HCT116 (cell line): ENCODE results near the gene WDPCP. TPM values are rescaled to one million over a fixed set of nuclear protein-coding genes. Genes with fewer than 3 reads are reported as not detected.

Source experiments
- ATAC-seq: fragments of 200-7000 bp; cut with Tn5 transposase; 2 replicates; pipeline ENCODE4 v1.9.1; 2020; ENCODE audit warnings: mild to moderate bottlenecking, moderate library complexity
- BruUV-seq: library from RNA; stranded (reverse); fragments of 400-500 nt; replicated peaks from 2 replicates; lab custom pipeline; 2021; lab: Mats Ljungman, UMichigan
- CTCF ChIA-PET: fragments of 300-600 bp; sonication (Branson Sonifier 250); formaldehyde crosslinking; loops from one replicate; lab custom pipeline; 2021; ENCODE audit warnings: antibody characterized with exemption; lab: Charles Lee
- POLR2A ChIA-PET: fragments of 300-600, 350-600 bp; sonication (Branson Sonifier 250); formaldehyde crosslinking; loops from one replicate; lab custom pipeline; 2021; ENCODE audit warnings: antibody characterized with exemption; lab: Charles Lee
- RAD21 ChIA-PET, 2 experiments: fragments of 300-600 bp; sonication (Branson Sonifier 250); formaldehyde crosslinking; loops; one replicate each; lab custom pipeline; 2023; ENCODE audit warnings: low total read pairs in 2 of 2; ENCODE audit not compliant: uncharacterized antibody in 2 of 2, unreplicated experiment in 2 of 2, low non-redundant PET in 1 of 2; lab: Charles Lee
- DNase-seq: peaks from one replicate; pipeline ENCODE4 v3.0.0-alpha.2; 2010; ENCODE audit warnings: low read depth, low spot score
- H2AFZ ChIP-seq: fragments of 200-600 bp; shearing (Covaris generic), sonication (generic); 2 replicates; pipeline ENCODE4 v1.6.1; 2017; ENCODE audit warnings: low read depth, mixed run types, mixed read lengths, antibody characterized with exemption, low read length; ENCODE audit not compliant: poor library complexity, severe bottlenecking
- H3K27ac ChIP-seq: 2 replicates; pipeline ENCODE4 v1.5.1; 2012; ENCODE audit warnings: low read depth, low read length
- H3K27me3 ChIP-seq: fragments of 200-600 bp; sonication (generic); 2 replicates; pipeline ENCODE4 v1.6.1; 2016; ENCODE audit warnings: mixed run types, low read length, mixed read lengths; ENCODE audit not compliant: insufficient read depth
- H3K36me3 ChIP-seq, 2 experiments: fragments of 200-500 bp in 1 of 2; fragments of 200-600 bp in 1 of 2; sonication (Bioruptor generic) in 1 of 2; sonication (generic) in 1 of 2; 2 replicates each; pipeline versions ENCODE4 v1.5.1 to v1.6.1; 2014 to 2016; ENCODE audit warnings: low read length in 2 of 2, inconsistent platforms in 1 of 2, mixed read lengths in 1 of 2, mixed run types in 1 of 2; ENCODE audit not compliant: insufficient read depth in 2 of 2, control insufficient read depth in 1 of 2
- H3K4me1 ChIP-seq, 2 experiments: fragments of 200-600 bp in 1 of 2; sonication (generic) in 1 of 2; 2 replicates each; pipeline versions ENCODE4 v1.5.1 to v1.6.1; 2012 to 2017; ENCODE audit warnings: low read length in 2 of 2, inconsistent platforms in 1 of 2, mild to moderate bottlenecking in 1 of 2, mixed read lengths in 1 of 2, mixed run types in 1 of 2, moderate library complexity in 1 of 2; ENCODE audit not compliant: insufficient read depth in 2 of 2, control insufficient read depth in 1 of 2
- H3K4me2 ChIP-seq: fragments of 200-600 bp; sonication (generic); 2 replicates; pipeline ENCODE4 v1.6.1; 2017; ENCODE audit warnings: mixed run types, low read length, mixed read lengths
- H3K4me3 ChIP-seq, 2 experiments: fragments of 200-600 bp in 1 of 2; sonication (generic) in 1 of 2; replicated peaks in 1 of 2; 2 replicates each; pipeline ENCODE4 v1.5.1; 2011 to 2016; ENCODE audit warnings: low read length in 2 of 2, control low read depth in 1 of 2, low read depth in 1 of 2, mild to moderate bottlenecking in 1 of 2, mixed read lengths in 1 of 2, mixed run types in 1 of 2
- H3K79me2 ChIP-seq: fragments of 200-600 bp; sonication (generic); 2 replicates; pipeline ENCODE4 v1.6.1; 2017; ENCODE audit warnings: mild to moderate bottlenecking, mixed run types, low read length, moderate library complexity, mixed read lengths; ENCODE audit not compliant: insufficient read depth
- H3K9ac ChIP-seq: fragments of 200-600 bp; sonication (generic); 2 replicates; pipeline ENCODE4 v1.6.1; 2016; ENCODE audit warnings: low read length, mixed read lengths
- H3K9me2 ChIP-seq: fragments of 200-600 bp; sonication (generic), shearing (Covaris generic); 2 replicates; pipeline ENCODE4 v1.6.1; 2017; ENCODE audit warnings: mixed run types, mild to moderate bottlenecking, moderate library complexity; ENCODE audit not compliant: insufficient read depth
- H3K9me3 ChIP-seq, 2 experiments: fragments of 200-500 bp in 1 of 2; fragments of 200-600 bp in 1 of 2; sonication (Bioruptor generic) in 1 of 2; sonication (generic) in 1 of 2; 2 replicates each; pipeline ENCODE4 v1.6.1; 2014 to 2017; ENCODE audit warnings: low read length in 2 of 2, mixed read lengths in 2 of 2, inconsistent platforms in 1 of 2, low read depth in 1 of 2, mild to moderate bottlenecking in 1 of 2, mixed run types in 1 of 2, moderate library complexity in 1 of 2; ENCODE audit not compliant: control insufficient read depth in 1 of 2, insufficient read depth in 1 of 2
- H4K20me1 ChIP-seq: fragments of 200-600 bp; sonication (generic), shearing (Covaris generic); 2 replicates; pipeline ENCODE4 v1.6.1; 2017; ENCODE audit warnings: mixed run types, mild to moderate bottlenecking, moderate library complexity; ENCODE audit not compliant: insufficient read depth
- CBX3 ChIP-seq: IDR thresholded peaks from 2 replicates; pipeline ENCODE4 v1.6.1; 2012; ENCODE audit warnings: low read depth
- CEBPB ChIP-seq: IDR thresholded peaks from 2 replicates; pipeline ENCODE4 v1.6.1; 2012; ENCODE audit warnings: low read depth
- EZH2 ChIP-seq: fragments of 200-600 bp; sonication (generic); IDR thresholded peaks from 2 replicates; pipeline ENCODE4 v1.6.1; 2017; ENCODE audit warnings: antibody characterized with exemption, mixed run types
- EZH2phosphoT487 ChIP-seq: fragments of 200-600 bp; IDR thresholded peaks from 2 replicates; pipeline ENCODE4 v1.6.1; 2018; ENCODE audit warnings: antibody characterized with exemption, borderline replicate concordance
- FOSL1 ChIP-seq: IDR thresholded peaks from 2 replicates; pipeline ENCODE4 v1.6.1; 2012; ENCODE audit warnings: low read depth
- POLR2A ChIP-seq: IDR thresholded peaks from 2 replicates; pipeline ENCODE4 v1.7.0; 2011; ENCODE audit warnings: borderline replicate concordance; ENCODE audit not compliant: insufficient read depth, insufficient read length; ENCODE audit errors: extremely low read depth
- POLR2AphosphoS5 ChIP-seq: IDR thresholded peaks from 2 replicates; pipeline ENCODE4 v1.6.1; 2011; ENCODE audit warnings: mild to moderate bottlenecking, low read depth, low read length, moderate library complexity
- RAD21 ChIP-seq: IDR thresholded peaks from 2 replicates; pipeline ENCODE4 v1.6.1; 2012; ENCODE audit warnings: low read depth, mild to moderate bottlenecking
- SP1 ChIP-seq: IDR thresholded peaks from 2 replicates; pipeline ENCODE4 v1.6.1; 2012; ENCODE audit warnings: low read depth
- YY1 ChIP-seq: IDR thresholded peaks from 2 replicates; pipeline ENCODE4 v1.6.1; 2011; ENCODE audit warnings: low read length, low read depth, moderate library complexity, mild to moderate bottlenecking; ENCODE audit not compliant: insufficient replicate concordance; ENCODE audit errors: extremely low read depth
- ZFX ChIP-seq: fragments of 450-650 bp; IDR thresholded peaks from 2 replicates; pipeline ENCODE4 v1.6.1; 2017
- intact Hi-C: fragments of 100-400 bp; cut with micrococcal nuclease; formaldehyde crosslinking; loops from 2 replicates; pipeline ENCODE4 v1.10.0; 2022
- total RNA-seq: library from RNA; stranded (reverse); gene quantifications from one replicate; pipeline ENCODE4 v1.2.1, GENCODE V29; 2021; ENCODE audit not compliant: unreplicated experiment
- TF ChIP-seq, protein P1 (sequence below), 3 experiments: fragments of 200-600 bp in 1 of 3; sonication (generic) in 1 of 3; IDR thresholded peaks in 2 of 3; conservative IDR thresholded peaks in 1 of 3; 2 replicates each; pipeline ENCODE4 v1.5.1; 2012 to 2017; ENCODE audit warnings: low read depth in 2 of 3, low read length in 2 of 3, antibody characterized with exemption in 1 of 3, borderline replicate concordance in 1 of 3, control low read depth in 1 of 3, mild to moderate bottlenecking in 1 of 3, mixed read lengths in 1 of 3, mixed run types in 1 of 3, moderate library complexity in 1 of 3; ENCODE audit not compliant: insufficient read depth in 1 of 3
- TF ChIP-seq, protein P2 (sequence below): IDR thresholded peaks from 2 replicates; pipeline ENCODE4 v1.6.1; 2012; ENCODE audit warnings: low read depth

The WDPCP gene
- total RNA-seq, 1 experiment from 2014 or later: 4.1 TPM

DNA sequence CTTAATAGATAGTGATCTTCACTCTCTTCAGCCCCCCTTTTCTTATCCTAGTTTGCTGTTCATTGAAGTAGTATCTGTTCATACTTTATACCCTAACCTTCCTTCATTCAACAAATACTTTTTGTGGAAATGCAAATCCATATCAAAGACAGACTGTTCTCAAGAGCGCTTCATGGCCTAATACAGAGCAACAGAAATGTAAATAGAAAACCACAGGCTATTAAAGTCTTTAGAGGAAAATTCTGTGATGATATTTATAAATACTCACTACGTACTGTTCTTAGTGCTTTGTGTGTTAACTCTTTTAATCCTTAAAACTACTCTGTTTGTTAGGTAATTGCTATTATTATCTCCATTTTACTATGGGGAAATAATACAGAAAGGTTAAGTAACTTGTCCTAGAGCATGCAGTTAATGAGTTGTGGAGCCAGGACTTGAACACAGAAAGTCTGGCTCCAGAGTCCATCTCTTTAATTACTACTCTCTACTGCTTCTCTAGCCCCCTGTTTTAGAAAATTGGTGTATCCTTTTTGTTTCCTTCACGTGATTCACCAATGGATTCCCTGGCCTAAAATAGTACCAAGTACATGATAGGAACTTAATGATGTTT lies 3.4 kb upstream of the WDPCP start:
- intact Hi-C loops: loop anchor here (5.0 kb wide), 1 partner anchor 271 kb away; no protein-coding TSS in a partner anchor
- Histone ChIP-seq H3K27ac (no peak overlapping the region), H3K4me3 (no peak overlapping the region), H3K4me1 (peaks cover 10 to 21% of the 10 kb centered on the region in 2 experiments; a peak in 3 of 4 replicates), H3K9me3 (no peaks in the 10 kb centered on the region), H3K4me2 (no peak overlapping the region), H3K36me3 (peaks cover 11 to 24% of the 10 kb centered on the region in 2 experiments), H4K20me1 (no peaks in the 10 kb centered on the region), H3K9me2 (no peaks in the 10 kb centered on the region), H3K79me2 (peaks cover 79% of the 10 kb centered on the region), H2AFZ (no peak overlapping the region), H3K27me3 (no peaks in the 10 kb centered on the region), H3K9ac (no peak overlapping the region)
- no peak for ATAC-seq
- no TSS peak for BruUV-seq
- ChIA-PET CTCF (no interaction called here), RAD21 (no interaction called here), POLR2A (no interaction called here)
- no peak for DNase-seq
- no peak for TF ChIP-seq CEBPB
- no peak for TF ChIP-seq YY1
- no peak for TF ChIP-seq SP1
- TF ChIP-seq FOSL1: no peak
- TF ChIP-seq POLR2A: no peak
- no peak for TF ChIP-seq CBX3
- no peak for TF ChIP-seq ZFX
- TF ChIP-seq, protein P1, sequence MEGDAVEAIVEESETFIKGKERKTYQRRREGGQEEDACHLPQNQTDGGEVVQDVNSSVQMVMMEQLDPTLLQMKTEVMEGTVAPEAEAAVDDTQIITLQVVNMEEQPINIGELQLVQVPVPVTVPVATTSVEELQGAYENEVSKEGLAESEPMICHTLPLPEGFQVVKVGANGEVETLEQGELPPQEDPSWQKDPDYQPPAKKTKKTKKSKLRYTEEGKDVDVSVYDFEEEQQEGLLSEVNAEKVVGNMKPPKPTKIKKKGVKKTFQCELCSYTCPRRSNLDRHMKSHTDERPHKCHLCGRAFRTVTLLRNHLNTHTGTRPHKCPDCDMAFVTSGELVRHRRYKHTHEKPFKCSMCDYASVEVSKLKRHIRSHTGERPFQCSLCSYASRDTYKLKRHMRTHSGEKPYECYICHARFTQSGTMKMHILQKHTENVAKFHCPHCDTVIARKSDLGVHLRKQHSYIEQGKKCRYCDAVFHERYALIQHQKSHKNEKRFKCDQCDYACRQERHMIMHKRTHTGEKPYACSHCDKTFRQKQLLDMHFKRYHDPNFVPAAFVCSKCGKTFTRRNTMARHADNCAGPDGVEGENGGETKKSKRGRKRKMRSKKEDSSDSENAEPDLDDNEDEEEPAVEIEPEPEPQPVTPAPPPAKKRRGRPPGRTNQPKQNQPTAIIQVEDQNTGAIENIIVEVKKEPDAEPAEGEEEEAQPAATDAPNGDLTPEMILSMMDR (IDR thresholded peaks at IDR 0.05 in 2 of 3, conservative IDR thresholded peaks at IDR 0.05 in 1 of 3; ENCODE audit: borderline replicate concordance in 1 of 3, insufficient read depth in 1 of 3, low read depth in 2 of 3, low read length in 2 of 3): no peak
- no peak for TF ChIP-seq POLR2AphosphoS5
- no peak for TF ChIP-seq EZH2
- TF ChIP-seq, protein P2, sequence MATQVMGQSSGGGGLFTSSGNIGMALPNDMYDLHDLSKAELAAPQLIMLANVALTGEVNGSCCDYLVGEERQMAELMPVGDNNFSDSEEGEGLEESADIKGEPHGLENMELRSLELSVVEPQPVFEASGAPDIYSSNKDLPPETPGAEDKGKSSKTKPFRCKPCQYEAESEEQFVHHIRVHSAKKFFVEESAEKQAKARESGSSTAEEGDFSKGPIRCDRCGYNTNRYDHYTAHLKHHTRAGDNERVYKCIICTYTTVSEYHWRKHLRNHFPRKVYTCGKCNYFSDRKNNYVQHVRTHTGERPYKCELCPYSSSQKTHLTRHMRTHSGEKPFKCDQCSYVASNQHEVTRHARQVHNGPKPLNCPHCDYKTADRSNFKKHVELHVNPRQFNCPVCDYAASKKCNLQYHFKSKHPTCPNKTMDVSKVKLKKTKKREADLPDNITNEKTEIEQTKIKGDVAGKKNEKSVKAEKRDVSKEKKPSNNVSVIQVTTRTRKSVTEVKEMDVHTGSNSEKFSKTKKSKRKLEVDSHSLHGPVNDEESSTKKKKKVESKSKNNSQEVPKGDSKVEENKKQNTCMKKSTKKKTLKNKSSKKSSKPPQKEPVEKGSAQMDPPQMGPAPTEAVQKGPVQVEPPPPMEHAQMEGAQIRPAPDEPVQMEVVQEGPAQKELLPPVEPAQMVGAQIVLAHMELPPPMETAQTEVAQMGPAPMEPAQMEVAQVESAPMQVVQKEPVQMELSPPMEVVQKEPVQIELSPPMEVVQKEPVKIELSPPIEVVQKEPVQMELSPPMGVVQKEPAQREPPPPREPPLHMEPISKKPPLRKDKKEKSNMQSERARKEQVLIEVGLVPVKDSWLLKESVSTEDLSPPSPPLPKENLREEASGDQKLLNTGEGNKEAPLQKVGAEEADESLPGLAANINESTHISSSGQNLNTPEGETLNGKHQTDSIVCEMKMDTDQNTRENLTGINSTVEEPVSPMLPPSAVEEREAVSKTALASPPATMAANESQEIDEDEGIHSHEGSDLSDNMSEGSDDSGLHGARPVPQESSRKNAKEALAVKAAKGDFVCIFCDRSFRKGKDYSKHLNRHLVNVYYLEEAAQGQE: no peak
- TF ChIP-seq EZH2phosphoT487: no peak
- TF ChIP-seq RAD21: no peak
- TF ChIP-seq, all 23 proteins: peak for 0
